ENCODE data around the gene TPSD1. TPM values are rescaled to one million over a fixed set of nuclear protein-coding genes. Genes with fewer than 3 reads are reported as not detected.
"Not testable (repeated sequence)": the region's sequence is repeated elsewhere in the genome, so short reads cannot be mapped to it uniquely, and the experiment has no call there.

Gene TPSD1
- total and polyA plus RNA-seq, 8 donors, result 0.70 to 7.6 (median 4.5) TPM; not detected in 4

- H3K4me1 ChIP-seq; H3K27ac ChIP-seq; H3K9me3 ChIP-seq; intact Hi-C loops (cut with DNase I; ENCODE audit: low total_unique reads); H3K36me3 ChIP-seq; H3K4me3 ChIP-seq; DNase-seq: not testable (repeated sequence)
- no CpG with 5 or more reads among the region's 47 CpGs for WGBS, 5 donors
- peaks cover 0 to 44% (median 12%) of the 10 kb centered on the region in 3 donors for H3K27me3 ChIP-seq
These were observed 2.0 kb upstream of the TPSD1 start for GRCh38 chr16:1253701-1254364.

DNA sequence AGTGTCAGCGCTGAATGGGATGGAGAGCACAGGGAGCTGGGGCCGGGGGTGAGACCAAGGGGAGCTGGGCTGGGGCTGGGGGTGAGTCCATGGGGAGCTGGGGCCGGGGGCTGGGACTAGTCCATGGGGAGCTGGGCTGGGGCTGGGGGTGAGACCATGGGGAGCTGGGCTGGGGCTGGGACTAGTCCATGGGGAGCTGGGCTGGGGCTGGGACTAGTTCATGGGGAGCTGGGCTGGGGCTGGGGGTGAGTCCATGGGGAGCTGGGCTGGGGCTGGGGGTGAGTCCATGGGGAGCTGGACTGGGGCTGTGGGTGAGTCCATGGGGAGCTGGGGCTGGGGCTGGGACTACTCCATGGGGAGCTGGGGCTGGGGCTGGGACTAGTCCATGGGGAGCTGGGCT, 1.0 kb upstream of the TPSD1 start:
- H3K27ac ChIP-seq; H3K4me1 ChIP-seq; H3K4me3 ChIP-seq; intact Hi-C loops (cut with DNase I; ENCODE audit: low total_unique reads); H3K9me3 ChIP-seq; H3K36me3 ChIP-seq; DNase-seq: not testable (repeated sequence)
- peaks cover 1 to 54% (median 22%) of the 10 kb centered on the region in 3 donors for H3K27me3 ChIP-seq
- WGBS, 5 donors, result 86 to 88% (median 88%) methylated on average over 2 to 3 of the region's 3 CpGs; no CpG with 5 or more reads in 2 of the 5 donors

GRCh38 chr16:1256296-1256873, 516 bp downstream of the TPSD1 start:
- H3K36me3 ChIP-seq; H3K4me1 ChIP-seq; DNase-seq; H3K9me3 ChIP-seq; intact Hi-C loops (cut with DNase I; ENCODE audit: low total_unique reads); H3K27ac ChIP-seq; H3K4me3 ChIP-seq: not testable (repeated sequence)
- WGBS, 5 donors, result 72 to 85% (median 78%) methylated on average over 5 to 23 of the region's 23 CpGs
- peaks cover 7 to 70% (median 38%) of the 10 kb centered on the region in 3 donors for H3K27me3 ChIP-seq

DNA sequence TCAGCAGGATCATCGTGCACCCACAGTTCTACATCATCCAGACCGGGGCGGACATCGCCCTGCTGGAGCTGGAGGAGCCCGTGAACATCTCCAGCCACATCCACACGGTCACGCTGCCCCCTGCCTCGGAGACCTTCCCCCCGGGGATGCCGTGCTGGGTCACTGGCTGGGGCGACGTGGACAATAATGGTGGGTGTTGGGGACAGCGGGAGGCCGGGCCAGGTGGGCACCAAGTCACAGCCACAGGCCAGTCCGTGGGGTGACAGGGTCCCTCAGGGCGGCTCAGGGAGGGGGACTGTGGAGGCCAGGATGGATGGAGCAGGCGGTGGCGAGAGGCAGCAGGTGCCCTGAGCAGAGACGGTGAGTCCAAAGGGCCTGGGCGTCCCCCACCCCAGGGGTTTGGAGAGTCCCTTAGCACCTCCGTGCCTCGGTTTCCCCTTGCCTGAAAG, 1.0 kb downstream of the TPSD1 start:
- WGBS, 5 donors, result 75 to 88% (median 86%) methylated on average over 14 to 22 of the region's 22 CpGs
- intact Hi-C loops (cut with DNase I; ENCODE audit: low total_unique reads), result no loop called here
- Histone ChIP-seq H3K9me3 (no peaks in the 10 kb centered on the region), H3K4me3 (no peak overlapping the region), H3K4me1 (peaks cover 4 to 9% (median 7%) of the 10 kb centered on the region in 4 donors), H3K36me3 (no peaks in the 10 kb centered on the region), H3K27me3 (peaks cover 7 to 75% (median 43%) of the 10 kb centered on the region in 3 donors), H3K27ac (no peak overlapping the region)
- TF ChIP-seq POLR2A (IDR thresholded peaks at IDR 0.05) (no peak), POLR2AphosphoS5 (IDR thresholded peaks at IDR 0.05) (no peak), EP300 (IDR thresholded peaks at IDR 0.05) (no peak)
- TF ChIP-seq, protein P1, sequence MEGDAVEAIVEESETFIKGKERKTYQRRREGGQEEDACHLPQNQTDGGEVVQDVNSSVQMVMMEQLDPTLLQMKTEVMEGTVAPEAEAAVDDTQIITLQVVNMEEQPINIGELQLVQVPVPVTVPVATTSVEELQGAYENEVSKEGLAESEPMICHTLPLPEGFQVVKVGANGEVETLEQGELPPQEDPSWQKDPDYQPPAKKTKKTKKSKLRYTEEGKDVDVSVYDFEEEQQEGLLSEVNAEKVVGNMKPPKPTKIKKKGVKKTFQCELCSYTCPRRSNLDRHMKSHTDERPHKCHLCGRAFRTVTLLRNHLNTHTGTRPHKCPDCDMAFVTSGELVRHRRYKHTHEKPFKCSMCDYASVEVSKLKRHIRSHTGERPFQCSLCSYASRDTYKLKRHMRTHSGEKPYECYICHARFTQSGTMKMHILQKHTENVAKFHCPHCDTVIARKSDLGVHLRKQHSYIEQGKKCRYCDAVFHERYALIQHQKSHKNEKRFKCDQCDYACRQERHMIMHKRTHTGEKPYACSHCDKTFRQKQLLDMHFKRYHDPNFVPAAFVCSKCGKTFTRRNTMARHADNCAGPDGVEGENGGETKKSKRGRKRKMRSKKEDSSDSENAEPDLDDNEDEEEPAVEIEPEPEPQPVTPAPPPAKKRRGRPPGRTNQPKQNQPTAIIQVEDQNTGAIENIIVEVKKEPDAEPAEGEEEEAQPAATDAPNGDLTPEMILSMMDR (IDR thresholded peaks at IDR 0.05), result no peak
- no peak for DNase-seq

- Histone ChIP-seq H3K4me1 (peaks cover 4 to 9% (median 7%) of the 10 kb centered on the region in 4 donors), H3K9me3 (no peaks in the 10 kb centered on the region), H3K36me3 (no peaks in the 10 kb centered on the region), H3K4me3 (no peak overlapping the region), H3K27me3 (peaks cover 7 to 83% (median 51%) of the 10 kb centered on the region in 3 donors), H3K27ac (no peak overlapping the region)
- no peak for DNase-seq
- intact Hi-C loops (cut with DNase I; ENCODE audit: low total_unique reads), result no loop called here
- WGBS, 5 donors, result 73 to 86% (median 82%) methylated on average over 24 to 34 of the region's 34 CpGs
- TF ChIP-seq EP300 (IDR thresholded peaks at IDR 0.05) (no peak), POLR2AphosphoS5 (IDR thresholded peaks at IDR 0.05) (no peak), POLR2A (IDR thresholded peaks at IDR 0.05) (no peak)
- TF ChIP-seq, protein P1 (IDR thresholded peaks at IDR 0.05), result no peak
These were observed 1.8 kb downstream of the TPSD1 start for GRCh38 chr16:1257561-1258224.

Data from stomach (tissue), 9 donors.